Myocyte (in vitro differentiated cells): ENCODE results near the gene RAB43. TPM values are rescaled to one million over a fixed set of nuclear protein-coding genes. Genes with fewer than 3 reads are reported as not detected.

Experiments
- DNase-seq: peaks from one replicate; pipeline ENCODE4 v3.0.0-alpha.2; 2012; ENCODE audit warnings: low read depth
- total RNA-seq: library from RNA; depleted of rRNA; stranded (reverse); fragments of >200 nt; gene quantifications from 2 replicates; pipeline ENCODE4 v1.2.3, GENCODE V29; 2014

RAB43 gene
- total RNA-seq, 1 donor from 2014 or later, result 8.7 TPM

DNA sequence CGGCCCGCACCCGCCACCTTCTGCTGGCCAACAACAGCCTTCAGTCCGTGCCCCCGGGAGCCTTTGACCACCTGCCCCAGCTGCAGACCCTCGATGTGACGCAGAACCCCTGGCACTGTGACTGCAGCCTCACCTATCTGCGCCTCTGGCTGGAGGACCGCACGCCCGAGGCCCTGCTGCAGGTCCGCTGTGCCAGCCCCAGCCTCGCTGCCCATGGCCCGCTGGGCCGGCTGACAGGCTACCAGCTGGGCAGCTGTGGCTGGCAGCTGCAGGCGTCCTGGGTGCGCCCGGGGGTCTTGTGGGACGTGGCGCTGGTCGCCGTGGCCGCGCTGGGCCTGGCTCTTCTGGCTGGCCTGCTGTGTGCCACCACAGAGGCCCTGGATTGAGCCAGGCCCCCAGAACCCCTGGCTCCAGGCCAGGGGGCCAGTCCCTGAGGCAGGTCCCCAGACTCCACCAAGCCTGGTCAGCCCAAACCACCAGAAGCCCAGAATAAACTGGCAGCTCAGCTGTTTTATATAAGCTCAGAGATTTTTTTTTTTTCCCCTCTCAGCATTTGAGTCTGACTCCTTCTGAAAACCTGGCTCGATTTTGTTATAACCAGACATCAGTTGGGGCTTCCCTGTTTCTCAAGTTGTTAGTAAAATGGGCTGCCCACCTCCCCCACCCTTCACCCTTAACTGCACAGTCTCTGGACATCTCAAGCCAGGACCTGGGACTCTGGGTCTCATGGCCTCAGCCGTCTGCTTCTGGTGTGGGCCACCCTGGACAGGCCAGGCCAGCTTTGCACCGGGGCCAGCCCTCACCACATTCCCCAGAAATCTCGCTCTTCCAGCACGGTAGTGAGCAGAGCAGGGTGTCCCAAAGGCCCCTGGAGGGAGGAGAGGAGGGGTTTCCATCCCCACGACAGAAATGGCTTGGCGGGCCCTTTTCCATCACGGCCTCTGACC is 59.4 kb downstream of the RAB43 start:
- peak; percentile 82 for DNase-seq

- DNase-seq, result no peak
Observed at GRCh38 chr3:129061023-129061887, 60.3 kb downstream of the RAB43 start.

- no peak for DNase-seq
Observed at GRCh38 chr3:129060276-129061022, 61.2 kb downstream of the RAB43 start, which contains the start of gene GP9. Gene GP9, plus strand, starts transcription at chr3:129060779. Its CDS starts 961 bp downstream, at chr3:129061740.

GRCh38 chr3:129059311-129059958 is 62.2 kb downstream of the RAB43 start:
- no peak for DNase-seq

GRCh38 chr3:129058441-129059200 is 63.0 kb downstream of the RAB43 start:
- no peak for DNase-seq

DNA sequence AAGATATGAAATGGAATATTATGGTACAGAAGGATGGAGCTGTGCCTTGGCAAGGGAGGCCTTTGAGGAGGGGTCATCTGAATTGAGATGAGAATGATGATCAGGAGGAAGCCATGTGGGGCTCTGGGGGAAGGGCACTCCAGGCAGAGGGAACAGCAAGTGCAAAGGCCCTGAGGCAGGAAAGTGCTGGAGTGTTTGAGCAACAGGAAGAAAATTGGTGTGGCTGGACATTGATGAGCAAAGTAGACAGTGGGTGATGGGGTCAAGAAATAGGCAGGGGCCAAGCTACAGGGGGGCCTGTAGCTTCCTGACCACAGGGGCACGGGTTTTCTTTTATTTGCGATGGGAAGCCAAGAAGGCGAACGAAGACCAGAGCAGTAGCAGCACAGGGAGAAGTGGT is 64.4 kb downstream of the RAB43 start:
- no peak for DNase-seq

DNA sequence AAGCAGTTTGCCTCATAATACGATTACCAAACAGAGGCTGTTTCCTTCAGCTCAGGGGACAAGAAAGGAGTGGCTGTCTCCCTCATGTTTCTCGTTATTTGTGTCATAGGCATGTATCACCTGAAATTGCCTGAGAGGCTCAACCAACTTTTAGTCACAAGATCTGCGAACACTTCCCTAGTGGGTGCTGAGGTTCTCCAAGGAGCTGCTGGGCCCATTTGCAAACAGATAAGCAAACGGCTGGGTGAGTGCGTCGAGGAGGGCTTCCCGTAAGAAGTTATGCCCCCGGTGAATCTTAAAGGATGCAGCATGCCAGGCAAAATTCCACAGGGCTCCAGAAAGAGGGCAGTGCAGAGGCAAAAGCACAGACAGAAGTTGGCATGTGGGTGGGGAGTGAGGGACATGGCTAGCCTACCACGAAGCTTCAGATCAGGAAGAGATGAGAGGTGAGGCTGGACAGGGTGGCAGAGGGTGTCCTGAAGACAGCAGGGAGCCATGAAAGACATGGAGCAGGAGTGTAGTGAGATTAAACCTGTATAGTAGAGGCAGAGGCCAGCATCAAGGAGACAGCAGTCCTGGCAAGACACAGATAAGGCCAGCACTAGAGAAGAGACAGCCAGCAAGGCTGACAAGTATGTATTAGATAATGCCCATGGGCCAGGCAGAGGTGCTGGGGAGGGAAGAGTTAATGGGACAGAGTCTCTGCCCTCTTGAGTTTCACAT is 65.0 kb downstream of the RAB43 start:
- DNase-seq, result no peak

GRCh38 chr3:129054605-129055104 is 66.9 kb downstream of the RAB43 start:
- no peak for DNase-seq

DNA sequence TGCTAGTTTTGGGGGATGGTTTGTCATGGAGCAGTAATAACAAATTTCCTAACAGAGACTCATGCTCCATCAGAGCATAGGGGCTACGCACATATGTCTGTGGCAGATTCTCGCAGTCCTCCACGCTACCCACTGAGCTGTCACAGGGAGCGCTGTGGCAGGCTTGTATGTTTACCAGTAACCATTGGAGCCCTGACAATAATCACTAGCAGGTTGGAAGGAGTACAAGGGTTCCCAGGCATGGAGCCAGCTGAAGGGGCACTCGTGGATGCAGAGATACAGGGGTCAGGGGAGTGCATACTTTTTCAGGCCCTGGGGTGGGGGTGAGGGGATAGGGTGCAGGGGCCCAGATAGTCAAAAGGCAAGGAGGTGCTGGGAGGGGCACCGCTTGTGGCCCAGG is 68.9 kb downstream of the RAB43 start:
- no peak for DNase-seq

DNA sequence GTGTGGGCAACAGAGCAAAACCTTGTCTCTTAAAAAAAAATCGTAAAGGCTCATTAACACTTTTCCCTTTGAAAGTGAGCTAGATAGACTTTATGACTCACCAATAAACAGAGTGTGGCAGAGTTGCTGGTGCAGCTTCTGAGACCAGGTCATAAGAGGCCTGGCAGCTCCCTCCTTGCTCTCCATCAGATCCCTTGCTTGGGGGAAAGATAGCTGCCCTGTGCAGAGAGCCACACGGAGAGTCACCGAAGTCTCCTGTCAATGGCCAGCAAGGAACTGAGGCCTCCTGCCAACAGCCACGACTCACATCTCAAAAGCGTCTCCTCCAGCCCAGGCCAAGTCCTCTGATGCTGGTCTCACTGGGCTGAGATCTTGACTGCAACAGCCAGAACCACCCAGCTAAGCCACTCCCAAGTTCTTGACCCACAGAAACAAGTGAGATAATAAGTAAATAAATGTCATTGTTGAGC is 69.7 kb downstream of the RAB43 start:
- DNase-seq, result no peak

GRCh38 chr3:129050556-129051295 is 70.9 kb downstream of the RAB43 start:
- no peak for DNase-seq

DNA sequence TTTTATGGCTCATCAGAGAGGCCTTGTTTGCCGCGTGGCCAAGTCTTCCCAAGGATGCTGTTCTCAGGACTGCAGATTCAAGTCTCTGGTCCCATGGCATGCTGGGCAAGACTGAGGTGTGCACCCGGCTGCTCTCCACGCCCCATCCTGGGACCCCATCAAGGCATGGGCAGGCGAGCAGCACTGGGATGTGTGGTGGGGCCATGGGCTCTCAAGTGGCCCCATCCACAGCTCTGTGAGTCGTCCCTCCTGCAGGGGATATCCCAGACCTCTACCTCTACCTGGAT is 74.1 kb downstream of the RAB43 start:
- DNase-seq, result no peak

GRCh38 chr3:129046732-129047552 is 74.7 kb downstream of the RAB43 start:
- no peak for DNase-seq

DNA sequence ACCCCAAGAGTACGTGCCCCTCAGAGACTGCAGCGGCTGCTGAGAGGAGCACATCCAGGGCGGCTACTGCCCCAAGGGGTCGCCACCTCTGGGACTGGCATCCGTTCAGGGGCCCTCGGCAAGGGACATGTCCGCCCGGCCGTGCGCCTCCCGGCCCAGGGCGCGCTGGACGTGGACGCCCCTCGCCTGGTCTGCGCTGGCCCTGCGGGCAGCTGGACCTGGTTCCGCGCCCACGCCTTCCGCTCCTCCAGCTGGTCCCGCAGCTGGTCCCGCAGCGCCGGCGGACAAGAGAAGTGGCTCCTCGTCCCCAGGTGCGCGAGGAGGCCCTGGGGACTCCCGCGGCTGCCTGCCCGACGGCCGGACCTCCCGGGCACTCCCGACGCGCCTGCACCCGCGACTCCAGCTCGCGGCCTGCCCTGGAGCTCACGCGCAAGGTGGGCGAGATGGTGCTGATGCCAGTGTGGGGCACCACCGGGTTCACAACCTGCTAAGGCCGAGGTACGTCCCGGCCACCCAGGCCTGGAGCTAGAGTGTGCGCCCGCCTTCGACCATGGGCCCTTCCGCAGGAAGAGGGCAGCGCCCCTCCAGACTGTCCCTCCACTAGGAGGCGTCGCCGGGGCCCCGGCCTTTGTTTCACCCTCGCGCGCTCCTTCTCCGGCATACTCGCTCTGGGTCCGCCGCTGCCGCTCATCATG is 75.4 kb downstream of the RAB43 start:
- DNase-seq, result no peak

DNA sequence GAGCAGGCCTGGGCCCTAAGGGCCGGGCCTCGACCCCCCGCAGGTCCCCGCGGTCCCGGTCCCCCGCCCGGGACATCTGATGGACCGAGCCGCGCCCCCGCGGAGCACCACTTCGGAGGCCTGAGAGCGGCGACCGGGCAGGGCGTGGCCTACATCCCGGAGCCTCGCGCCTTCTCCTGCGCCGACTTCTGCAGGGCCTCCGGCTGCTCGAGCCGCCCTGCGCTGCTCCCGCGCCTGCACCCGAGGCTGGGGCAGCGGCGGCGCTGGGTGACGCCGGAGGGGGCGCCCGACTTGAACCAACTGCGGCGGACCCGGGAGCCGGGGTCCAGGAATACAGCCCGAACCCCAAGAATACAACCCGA is 75.9 kb downstream of the RAB43 start:
- no peak for DNase-seq

DNA sequence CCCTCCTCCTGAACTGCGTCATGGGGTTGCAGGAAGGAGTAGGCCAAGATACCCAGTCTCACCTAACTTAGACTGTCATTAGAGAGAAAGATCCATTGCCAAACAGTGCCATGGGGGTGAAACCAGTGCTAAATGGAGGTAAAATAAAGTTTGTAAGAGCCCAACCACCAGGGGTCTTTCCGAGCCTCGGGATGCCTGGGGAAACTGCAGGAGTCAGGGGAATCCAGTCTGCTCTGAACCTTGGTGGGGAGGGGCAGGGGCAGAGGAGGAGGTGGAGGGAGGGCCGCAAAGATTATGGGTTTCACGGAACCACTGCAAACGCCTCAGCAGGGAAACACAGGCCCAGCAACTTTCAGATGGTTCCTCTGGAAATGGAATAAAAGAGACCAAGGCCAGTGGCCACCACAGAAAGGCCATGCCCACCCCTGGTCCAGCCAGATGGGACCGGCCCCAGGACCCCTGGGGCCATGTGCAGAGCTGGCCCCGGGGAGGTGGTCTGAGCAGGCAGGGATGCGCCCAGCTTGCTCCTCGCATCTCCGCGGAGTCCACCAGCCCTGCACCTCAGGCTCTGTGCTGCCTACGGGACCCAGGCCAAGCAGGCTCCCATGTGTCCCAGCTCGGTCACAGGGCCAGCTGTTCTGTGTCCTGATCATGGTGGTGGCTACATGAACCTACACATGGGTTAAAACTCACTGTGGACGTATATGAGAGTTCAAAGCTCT is 80.9 kb downstream of the RAB43 start:
- no peak for DNase-seq

DNA sequence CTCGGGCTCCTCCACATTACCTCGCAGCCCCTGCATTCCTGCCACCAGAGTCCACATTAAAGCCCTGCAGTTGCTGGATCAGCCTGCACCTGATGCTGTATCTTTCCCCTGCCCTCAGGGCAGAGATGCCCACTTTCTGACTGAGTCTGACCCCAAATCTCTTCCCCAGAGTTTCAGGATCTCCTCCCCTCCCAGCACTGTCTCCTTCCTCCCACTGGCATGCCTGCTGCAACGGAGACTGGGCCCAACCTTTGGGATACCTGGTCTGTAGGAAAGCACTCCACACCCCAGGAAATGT is 81.6 kb downstream of the RAB43 start:
- DNase-seq, result no peak
